Measurements from ENCODE around the gene FATE1.

GRCh38 chrX:151712253-151712652, 3.6 kb upstream of the FATE1 start:
- no peak for TF ChIP-seq ZNF274 (IDR thresholded peaks at IDR 0.05; ENCODE audit: low read depth, low read length)
- no peak for TF ChIP-seq YY1 (IDR thresholded peaks at IDR 0.05; ENCODE audit: insufficient read depth, insufficient read length)
